GM19351 (cell line): ENCODE data around the gene ITIH4.
A peak's percentile ranks its signal among the peaks of the same experiment; 100 is the strongest.

Experiments used
- ATAC-seq: cut with Tn5 transposase; IDR thresholded peaks from one replicate; pipeline ENCODE4 v1.9.1; 2021; ENCODE audit warnings: mild to moderate bottlenecking, moderate library complexity; ENCODE audit not compliant: unreplicated experiment

The ITIH4 gene

DNA sequence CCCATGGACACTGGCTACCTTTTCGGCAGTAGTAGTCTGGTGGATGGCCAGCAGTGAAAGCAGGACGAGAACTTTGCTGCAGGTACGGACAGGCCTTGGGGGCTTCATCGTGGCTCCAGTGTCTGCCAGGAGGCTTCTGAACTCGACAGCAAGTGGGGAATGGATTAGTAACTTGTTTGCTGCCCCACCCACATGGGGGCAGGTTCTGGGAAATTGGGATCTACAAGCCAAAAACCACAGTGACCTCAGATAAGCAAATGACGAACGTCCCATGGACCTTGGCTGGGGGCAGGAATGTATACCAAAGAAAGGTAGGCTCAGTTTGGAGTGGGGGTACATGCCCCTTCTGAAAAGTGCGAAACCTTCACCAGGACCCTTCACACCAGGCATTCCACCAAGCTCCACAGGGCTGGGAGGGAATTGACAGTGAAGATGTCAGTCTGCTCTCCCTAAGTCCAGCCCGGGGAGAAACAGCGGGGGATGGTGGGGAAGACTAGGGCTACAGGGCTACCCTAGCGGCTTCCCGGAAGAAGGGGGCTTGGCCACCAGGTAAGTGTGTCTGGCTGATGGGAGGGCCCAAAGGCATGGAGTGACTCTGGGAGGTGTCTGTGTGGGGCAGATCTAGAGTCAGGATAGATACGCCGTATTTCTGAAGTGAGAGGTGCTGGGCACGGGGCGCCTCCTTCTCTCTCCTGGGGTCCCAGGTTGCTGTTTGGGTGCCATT is at the start of gene ITIH4:
Gene ITIH4, minus strand, starts transcription at position 138 of the 724 bp plus-strand sequence. Its CDS starts 30 bp downstream, at position 108.
- ATAC-seq, result no peak

DNA sequence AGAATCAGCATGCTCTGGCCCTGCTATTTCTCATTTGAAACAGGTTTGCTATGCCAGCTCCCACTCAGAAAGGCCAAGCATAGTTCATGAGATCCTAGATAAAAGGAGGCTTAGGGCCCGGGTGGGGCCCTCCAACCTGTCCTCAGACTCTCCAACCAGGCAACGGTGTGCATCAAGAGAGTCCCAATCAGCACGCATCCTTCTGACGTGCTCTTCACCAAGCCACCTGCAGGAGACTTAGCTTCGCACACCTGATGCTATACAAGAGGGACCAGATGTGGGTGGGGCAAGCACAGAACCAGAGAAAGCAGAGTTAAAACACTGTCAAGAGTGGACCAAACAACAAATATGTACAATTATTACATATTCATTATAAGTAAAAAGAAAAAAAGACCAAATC is 49.6 kb upstream of the ITIH4 start:
- ATAC-seq, result peak; percentile 37

DNA sequence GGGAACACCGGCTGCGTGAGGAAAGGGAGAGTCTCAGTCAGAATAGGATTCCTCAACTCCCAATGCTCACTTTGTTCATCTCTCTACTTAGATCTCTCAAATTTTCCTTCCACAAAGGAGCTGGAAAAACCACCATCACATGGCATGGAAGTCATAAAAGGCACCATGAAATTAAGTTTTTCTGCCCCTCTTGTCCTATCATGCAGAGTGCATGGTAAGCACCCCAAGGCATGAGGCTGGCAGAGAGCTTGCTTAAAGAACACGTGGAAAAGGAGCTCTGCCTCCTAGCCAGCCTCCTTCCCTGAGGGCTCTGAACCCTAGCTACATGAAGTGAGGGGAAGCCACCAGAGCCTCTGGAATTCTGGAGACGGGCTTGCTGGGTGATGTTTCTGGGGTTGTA is 49.1 kb upstream of the ITIH4 start:
- no peak for ATAC-seq

DNA sequence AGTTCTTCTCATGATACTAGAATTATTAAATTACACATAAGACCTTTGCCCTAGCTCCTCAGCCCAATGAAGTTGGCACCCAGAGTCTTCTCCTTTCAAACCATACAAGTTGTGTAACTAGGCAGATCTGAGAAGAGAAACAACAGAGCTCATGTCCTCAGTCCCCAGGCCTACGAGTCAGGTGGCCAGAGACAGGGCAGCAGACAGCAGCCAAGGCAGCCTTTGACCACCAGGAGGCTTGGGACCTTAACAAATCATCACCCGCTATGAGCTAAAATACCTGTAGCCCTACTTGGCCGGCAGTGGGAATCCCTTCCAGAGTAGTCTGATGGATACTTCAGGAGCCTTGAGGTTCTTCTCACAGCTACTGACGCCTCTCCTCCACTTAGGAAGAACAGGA is 48.6 kb upstream of the ITIH4 start:
- no peak for ATAC-seq

DNA sequence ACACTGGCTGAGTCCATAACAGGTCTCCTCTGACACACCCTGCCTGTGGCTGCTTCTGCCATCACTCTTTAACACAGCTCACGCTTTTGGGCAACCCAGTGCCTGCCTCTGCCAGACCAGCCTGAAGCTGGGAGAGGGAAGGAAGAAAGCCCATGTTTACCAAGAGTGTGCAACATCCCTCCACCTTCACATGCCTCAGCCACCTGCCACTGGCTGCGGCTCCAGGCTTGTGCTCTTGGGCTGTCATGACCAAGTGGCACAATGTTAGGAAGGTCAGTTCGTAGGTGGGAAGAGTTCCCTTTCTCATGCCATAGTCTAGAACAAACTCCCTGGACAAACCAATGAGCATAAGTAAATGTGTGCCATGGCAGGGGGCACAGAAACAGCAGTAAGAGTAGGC is 46.6 kb upstream of the ITIH4 start:
- ATAC-seq, result no peak

DNA sequence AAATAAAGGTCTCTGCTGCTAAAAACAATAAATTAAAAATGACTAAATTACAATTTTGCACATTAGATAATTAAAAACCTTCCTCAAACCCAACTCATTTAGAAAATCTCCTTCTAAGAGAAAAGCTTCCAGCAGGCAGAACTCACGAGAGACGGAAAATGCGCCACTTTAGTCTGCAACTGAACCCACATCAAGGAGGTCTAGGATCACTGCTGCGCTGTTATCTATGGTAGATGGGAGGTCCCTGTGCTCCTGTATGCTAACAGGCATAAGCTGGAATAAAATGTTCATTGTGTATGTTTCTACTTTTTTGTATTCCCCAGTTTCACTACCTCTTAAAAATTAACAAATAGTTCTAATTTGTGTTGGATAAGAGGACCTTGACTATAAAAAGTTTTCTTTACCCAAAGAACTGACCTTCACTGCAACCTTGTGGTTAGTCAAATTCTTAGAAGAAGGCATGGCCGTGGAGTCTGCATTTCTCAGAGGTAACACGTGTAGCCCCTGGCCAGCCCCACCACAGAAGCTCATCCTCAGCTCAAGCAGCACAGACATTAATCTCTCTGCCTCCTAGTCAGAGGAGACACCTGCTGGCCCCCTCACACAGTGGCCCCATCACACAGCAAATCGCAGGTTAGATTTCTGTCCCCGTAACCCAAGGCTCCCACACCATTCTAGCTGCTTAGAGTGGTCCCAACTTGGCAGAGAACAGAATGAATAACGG is 44.6 kb upstream of the ITIH4 start:
- ATAC-seq, result no peak

DNA sequence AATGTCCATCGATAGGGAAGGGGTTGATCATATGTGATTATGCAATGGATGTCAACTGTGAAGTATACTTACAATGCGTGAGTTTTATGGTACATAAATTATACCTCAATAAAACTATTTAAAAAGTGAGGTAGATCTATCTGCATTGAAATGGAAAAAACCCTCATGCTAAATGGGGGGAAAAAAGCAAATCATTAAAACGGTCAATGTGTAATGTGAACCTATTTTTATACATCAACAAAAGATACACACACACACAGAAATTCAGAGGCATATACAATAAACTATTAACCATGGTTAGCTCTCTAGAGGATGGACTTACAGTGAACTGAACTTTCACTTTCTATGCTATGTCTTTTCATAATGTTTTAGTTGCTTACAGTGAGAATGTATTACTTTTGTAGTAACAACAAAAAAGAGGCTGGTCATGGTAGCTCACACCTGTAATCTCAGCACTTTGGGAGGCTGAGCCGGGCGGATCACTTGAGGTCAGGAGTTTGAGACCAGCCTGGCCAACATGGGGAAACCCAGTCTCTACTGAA is 43.8 kb upstream of the ITIH4 start:
- ATAC-seq, result no peak

DNA sequence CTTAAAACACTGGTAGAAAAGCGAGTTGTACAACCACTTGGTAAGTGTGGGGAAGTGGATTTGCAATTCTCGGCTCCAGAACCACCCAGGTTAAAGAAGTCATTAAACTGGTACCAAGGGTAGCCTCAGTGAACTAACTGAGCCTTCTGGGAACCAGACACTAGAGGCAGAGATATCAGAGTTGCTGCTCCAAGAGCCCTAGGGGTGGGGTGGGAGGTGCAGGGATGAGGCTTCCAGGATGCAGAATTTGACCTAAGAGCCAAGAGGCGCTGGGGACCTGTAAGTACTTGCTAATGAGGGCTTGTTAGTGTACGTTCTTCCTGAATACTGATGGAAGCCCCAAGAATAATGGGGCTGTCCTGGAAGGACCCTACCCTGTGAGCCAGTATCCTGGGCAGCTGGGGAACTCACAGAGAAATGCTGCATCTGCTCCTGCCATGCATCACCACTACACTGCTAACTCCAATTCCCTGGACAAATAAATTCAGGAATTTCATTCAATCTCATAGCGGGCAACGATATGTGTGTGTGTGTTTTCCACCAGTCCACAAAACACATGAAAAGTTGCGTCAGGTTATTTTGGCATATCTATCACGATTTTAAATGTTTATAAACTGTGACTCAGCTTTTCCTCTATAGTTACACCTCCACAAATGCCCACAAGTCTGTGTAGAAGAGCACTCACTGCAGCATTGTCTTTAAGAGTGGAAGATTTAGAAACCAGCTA is 43.1 kb upstream of the ITIH4 start:
- ATAC-seq, result no peak

DNA sequence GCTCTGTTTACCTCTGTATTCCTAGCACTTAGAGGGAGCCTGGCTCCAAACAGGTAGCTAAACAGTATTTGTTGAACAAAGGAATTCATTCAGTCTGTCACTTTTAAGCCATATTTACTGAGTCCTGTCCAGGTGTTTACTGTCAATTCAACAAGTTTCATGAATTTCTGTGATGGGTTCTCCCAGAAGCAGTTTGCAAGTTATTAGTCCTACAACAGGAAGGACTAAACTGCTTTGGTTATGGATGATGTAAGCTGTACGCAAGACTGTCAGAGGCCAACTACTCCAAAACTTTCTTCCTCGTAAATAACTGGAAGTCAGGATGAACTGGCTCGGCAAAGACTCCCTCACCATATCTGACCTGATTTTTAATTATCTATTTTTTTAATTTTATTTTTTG is 41.8 kb upstream of the ITIH4 start:
- no peak for ATAC-seq

DNA sequence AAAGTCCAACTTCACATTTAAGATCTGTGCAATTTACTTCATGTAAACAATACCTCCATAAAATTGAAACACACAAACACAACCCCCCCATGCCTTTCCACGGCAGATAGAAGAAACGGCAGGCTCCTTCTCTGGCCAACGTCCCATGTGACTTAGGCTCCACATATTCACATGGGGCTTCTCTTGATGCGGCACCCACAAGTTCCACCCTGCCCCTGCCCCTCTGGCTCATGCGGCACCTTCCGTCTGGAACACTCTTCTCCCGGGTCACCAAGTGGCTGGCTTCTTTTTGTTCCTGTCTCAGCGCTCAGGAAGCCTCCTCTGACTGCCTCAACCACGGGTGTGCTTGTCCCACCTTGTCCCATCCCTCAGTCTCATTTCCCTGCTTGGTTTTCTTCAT is 41.3 kb upstream of the ITIH4 start:
- ATAC-seq, result no peak

DNA sequence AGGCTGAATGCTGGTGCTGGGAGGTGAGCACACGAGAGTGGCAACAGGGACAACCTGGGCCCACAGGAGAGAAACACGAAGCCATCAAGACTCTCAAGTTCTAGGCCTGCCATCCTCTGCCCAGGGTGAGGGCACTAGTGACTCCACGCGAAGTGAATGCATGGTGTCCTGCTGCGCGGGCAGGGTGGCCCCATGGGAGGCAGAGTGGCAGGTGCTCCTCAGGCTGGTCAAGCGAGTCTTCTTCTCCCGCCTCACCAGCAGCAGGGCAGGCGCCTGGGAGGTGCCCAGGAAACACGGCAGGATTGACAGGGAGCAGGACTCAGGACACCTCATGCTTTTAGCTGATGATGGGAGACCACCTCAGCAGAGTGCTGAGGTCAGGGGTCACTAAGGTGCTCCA is 40.0 kb upstream of the ITIH4 start:
- no peak for ATAC-seq

DNA sequence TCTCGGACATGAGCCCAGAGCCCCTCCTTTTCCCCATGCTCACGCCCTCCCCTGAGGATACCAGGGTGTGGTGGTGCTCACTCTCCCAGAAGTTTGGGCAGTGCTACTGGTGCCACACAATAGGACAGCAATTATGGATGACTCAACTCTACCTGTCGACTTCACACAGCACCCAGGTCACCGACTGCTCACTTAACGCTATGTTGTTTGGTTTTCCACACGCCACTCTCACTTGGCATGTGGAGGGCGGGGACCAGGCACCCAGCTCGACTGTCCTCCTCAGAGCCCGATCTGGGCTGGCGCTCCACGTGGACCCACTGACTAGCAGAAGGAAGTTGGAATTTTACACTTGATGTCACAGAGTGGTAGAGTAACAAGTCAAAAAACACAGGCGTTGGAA is 36.0 kb upstream of the ITIH4 start:
- ATAC-seq, result no peak

DNA sequence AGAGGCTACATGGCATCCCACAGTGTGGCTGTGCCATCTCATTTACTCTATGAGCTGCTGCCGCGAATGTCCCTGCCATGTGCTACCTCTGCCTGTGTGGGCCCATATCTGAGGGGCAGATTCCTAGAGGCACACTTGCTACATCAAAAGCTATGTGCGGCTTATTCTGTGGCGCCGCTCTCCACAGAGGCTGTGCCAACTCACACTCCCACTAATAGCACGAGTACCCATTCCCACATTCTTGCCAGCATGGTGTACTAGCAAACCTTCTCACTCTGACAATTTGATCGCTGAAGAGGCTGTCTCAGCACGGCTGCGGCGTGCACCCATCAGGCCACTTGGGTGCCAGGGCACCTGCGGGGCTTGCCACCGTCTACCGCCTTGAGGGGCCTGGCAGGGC is 35.5 kb upstream of the ITIH4 start:
- ATAC-seq, result no peak

DNA sequence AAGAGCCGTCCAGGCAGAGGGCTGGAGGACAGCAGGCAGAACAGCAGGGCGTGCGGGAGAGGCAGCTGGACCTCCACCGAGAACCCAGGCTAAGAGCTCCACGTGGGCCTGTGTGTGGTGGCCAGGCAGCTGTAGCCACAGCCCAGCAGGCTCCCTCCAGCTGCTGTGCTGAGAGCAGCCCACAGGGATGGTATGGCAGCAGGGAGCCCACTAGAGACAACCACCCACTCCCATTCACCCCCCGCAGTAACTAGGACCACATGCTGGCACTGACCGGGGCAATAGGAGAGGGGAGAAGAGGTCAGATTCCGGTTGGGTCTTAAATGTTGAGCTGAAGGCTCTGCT is 29.9 kb upstream of the ITIH4 start:
- ATAC-seq, result no peak

DNA sequence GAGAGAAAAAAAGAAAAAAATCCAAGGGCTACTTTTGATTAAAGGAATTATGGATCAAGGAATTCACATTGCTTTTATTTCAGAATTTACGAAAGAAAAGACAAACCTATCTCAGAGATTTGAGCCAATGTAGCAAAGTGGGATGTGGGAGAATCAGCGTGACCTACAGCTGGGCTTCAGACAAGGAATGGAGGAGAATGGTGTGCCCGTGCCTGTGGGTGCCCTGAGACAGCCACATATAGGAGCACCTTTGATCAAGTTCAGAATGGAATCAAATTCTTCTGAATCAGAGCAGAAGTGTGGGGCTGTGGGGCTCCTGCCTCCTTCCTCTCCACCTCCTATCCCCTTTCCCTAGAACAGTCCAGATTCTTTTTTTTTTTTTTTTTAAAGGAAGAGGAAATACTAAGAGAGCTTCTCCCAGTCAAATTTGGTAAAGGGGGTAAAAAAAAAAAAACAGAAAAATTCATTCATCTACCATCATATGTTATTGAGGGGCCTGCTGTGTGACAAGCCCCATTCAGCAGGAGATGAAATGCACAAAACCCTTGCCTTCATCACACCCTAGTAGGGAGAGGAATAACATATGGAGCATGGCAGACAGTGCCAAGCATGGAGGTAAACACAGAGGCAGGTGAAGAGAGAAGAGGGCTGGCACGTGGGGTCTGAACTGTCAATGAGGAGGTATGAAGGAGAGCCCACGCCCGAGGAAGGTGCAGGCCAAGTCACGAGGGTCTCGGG is 29.4 kb upstream of the ITIH4 start:
- ATAC-seq, result no peak

DNA sequence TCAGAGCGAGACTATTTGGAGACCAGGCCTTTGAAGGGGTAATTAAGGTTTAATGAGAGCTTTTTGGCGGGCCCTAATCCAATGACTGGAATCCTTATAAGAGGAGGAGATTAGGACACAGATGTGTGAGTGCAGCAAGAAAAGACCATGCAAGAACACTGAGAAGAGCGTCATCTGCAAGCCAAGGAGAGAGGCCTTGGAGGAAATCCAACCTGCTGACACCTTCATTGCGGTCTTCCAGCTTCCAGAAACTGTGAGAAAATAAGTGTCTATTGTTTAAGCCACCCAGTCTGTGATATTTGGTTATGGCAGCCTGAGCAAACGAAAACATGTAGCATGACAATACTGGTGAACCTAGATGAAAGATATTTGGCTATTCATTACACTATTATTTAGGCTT is 27.4 kb upstream of the ITIH4 start:
- ATAC-seq, result no peak

DNA sequence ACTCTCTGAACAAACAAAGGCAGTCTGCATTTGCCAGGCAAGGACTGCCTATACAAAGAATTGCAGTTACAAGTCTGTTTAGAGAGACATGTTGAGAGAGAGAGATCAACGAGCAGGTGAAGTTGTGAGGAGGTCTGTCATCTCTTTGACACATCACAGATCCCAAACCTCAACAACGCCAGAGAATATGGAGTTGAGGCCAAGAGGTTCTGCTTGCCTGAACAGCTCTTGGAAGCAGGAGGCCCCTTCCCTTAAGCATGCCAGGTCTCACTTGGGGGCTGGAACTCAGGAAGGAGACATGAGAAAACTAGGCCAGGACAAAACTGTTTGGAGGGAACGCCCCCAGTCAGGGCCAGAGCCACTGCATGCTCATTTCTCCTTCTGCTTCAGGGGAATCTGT is 26.7 kb upstream of the ITIH4 start:
- ATAC-seq, result no peak

DNA sequence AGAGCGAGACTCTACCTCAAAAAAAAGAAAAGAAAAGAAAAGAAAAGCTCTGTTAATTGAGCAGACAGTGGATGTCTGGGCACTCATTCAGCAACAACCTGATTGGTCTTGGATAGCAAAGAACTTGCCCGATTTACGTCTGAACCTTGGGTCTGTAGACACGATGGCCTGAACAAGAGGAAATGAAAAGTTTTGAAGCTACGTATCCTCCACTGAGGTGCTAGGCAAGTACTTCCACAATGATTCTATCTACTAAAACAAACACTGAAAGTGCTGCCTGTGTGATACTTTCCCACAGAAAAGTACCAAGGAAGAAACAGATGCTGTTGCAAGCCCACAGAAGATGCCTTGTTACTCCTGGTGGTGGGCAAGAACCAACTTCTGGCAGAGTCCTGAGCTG is 26.2 kb upstream of the ITIH4 start:
- no peak for ATAC-seq

DNA sequence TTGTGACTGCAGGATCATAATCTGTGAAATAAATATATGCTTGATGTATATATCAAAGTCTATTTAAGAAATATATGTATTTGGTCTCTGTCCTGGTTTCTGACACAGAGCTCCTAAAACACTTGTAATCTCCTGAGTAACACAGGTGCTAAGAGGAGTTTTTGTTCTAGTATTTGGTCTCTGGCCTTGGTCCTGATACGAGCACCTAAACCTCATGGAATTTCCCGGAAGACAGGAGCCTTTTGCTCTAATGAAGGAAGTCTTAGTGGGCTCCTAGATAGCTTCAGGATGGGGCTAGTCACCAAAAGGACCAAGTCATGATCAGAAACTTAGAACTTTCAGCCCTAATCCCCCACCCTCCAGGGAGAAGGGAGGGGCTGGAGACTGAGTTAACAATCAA is 23.5 kb upstream of the ITIH4 start:
- no peak for ATAC-seq

DNA sequence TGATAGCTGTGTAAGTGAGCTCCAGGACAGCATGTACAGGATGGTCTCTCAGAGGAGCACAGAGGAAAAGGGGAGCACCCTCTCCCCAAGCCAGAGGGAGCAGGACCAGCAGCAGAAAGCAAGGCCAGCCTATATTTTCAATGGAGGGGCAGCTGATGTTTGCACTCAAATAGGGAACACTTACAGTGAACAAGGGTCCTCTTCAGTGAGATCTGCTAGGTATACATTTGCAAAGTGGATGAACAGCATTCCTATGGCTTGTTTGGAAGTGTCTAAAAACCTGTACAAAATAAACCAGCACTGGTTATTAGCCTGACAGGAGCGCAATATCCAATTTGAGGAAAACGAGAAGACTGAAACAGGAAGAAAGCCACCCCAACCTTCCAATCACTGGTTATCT is 21.9 kb upstream of the ITIH4 start:
- no peak for ATAC-seq

DNA sequence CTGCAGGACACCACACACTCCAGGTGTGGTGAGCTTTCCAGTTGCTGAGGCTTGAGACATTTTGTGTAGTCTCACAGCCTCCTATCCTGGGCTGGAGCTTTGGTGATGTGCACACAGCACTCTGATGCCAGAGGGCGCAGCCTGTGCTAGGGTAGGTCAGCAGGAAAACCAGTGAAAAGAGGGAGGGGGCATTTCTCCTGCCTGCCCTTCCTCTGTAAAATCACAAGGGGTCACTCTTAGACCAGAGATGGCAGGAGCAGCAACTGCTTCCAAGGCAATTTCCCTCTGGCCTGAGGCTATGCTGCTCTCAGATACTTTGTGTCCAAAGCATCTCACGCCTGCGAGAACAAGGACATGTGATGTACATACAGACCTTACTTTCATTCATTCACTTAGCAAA is 20.9 kb upstream of the ITIH4 start:
- no peak for ATAC-seq
